ENCODE measurements around the gene ZNF263.

ZNF263 gene

GRCh38 chr16:3234857-3235561, 48.3 kb upstream of the ZNF263 start, which contains the start of gene ZNF200 (continued):
- TF ChIP-seq ZNF341 (tag by site-specific recombination; IDR thresholded peaks at IDR 0.05; ENCODE audit: low read depth) (peak; percentile 60), PATZ1 (tag by site-specific recombination; IDR thresholded peaks at IDR 0.05) (peak; percentile 30; the same call in 1 of the 2 replicates), PBX3 (CRISPR knock-in tag; IDR thresholded peaks at IDR 0.05) (peak; percentile 90; the same call in 1 of the 2 replicates), HIC1 (tag by site-specific recombination; IDR thresholded peaks at IDR 0.05) (peak; percentile 47), ZBTB8A (tag by site-specific recombination; IDR thresholded peaks at IDR 0.05) (peak; percentile 98), ZNF704 (tag by site-specific recombination; IDR thresholded peaks at IDR 0.05) (0 out of 2 replicates have a peak, but pooled peaks have one; percentile 25), ZNF837 (tag by site-specific recombination; IDR thresholded peaks at IDR 0.05) (no peak), ZNF26 (tag by site-specific recombination; IDR thresholded peaks at IDR 0.05) (no peak), ZBTB49 (tag by site-specific recombination; IDR thresholded peaks at IDR 0.05; ENCODE audit: low read depth) (no peak), ZNF626 (tag by site-specific recombination; IDR thresholded peaks at IDR 0.05) (no peak), GLI2 (tag by site-specific recombination; IDR thresholded peaks at IDR 0.05; ENCODE audit: borderline replicate concordance, low read depth) (no peak), ZNF169 (tag by site-specific recombination; IDR thresholded peaks at IDR 0.05) (no peak), ZNF521 (tag by site-specific recombination; IDR thresholded peaks at IDR 0.05) (no peak), ZNF645 (tag by site-specific recombination; IDR thresholded peaks at IDR 0.05) (no peak), KLF8 (tag by site-specific recombination; IDR thresholded peaks at IDR 0.05) (peak; percentile 69), ZNF248 (tag by site-specific recombination; IDR thresholded peaks at IDR 0.05) (no peak), SP7 (tag by site-specific recombination; IDR thresholded peaks at IDR 0.05) (peak; percentile 74), ZNF449 (tag by site-specific recombination; IDR thresholded peaks at IDR 0.05) (0 out of 2 replicates have a peak, but pooled peaks have one; percentile 29), ZNF555 (tag by site-specific recombination; conservative IDR thresholded peaks at IDR 0.05) (no peak), KLF9 (tag by site-specific recombination; IDR thresholded peaks at IDR 0.05; ENCODE audit: low read depth) (peak; percentile 18; the same call in 1 of the 2 replicates), ZNF768 (tag by site-specific recombination; IDR thresholded peaks at IDR 0.05) (no peak), PRDM4 (tag by site-specific recombination; IDR thresholded peaks at IDR 0.05) (no peak)

Measured in HEK293 (cell line).